ENCODE results near the gene CYLD. TPM values are rescaled to one million over a fixed set of nuclear protein-coding genes. Genes with fewer than 3 reads are reported as not detected.

The CYLD gene
- total RNA-seq, 1 experiment from 2014 or later: 9.8 TPM

DNA sequence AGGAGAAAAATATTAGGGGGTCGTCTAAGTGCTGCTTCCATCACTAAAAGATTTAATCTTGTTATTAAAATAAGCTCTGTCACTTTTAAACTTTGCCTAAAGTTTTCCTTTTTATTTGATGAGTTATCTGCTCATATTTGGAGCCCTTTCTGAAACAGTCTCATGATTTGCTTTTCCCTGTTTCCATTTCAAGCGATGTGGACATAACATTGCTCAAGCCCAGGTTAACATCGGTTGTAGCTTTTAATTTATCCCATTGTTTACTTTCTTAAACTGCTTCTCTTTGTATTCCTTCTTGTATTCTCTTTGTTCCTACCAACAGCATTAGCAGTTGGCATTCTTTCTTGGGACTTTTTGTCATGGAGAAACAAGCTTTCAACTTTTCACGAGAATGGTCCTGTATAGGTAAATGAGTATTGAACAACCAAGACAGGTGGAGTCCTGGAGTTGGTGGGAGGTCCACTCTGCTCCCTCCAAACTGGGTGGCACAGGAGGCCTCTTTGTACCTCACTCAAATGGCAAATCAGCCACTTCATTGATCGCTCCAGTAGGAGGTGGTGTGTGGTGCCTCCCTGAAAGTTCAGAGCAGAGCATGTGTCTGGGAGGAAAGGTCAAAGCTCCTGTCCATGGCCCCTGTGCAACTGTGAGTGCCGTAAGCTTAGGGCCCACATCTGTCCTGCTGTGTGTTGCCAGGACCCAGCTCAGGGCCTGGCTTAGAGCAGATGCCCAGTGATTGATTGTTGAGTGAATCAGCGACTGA, 107.0 kb downstream of the CYLD start:
- CTCF ChIA-PET: interaction anchor here (0.7 kb wide), 1 partner anchor 676 kb away, joined by 3 read pairs; no protein-coding TSS in a partner anchor

More for the DNA sequence above, 107.0 kb downstream of the CYLD start:
- POLR2A ChIA-PET: no interaction called here
- no peak for DNase-seq
- H3K4me3 Mint-ChIP-seq (ENCODE audit: unreplicated experiment): no peak overlapping the region
- H3K27me3 Mint-ChIP-seq (ENCODE audit: insufficient read depth, unreplicated experiment): peaks cover 9% of the 10 kb centered on the region
- H3K9me3 Mint-ChIP-seq (ENCODE audit: unreplicated experiment): no peaks in the 10 kb centered on the region
- no TSS peak for BruUV-seq (replicated peaks)
- Histone ChIP-seq H3K9me3 (no peaks in the 10 kb centered on the region), H3K4me1 (no peaks in the 10 kb centered on the region), H3K27me3 (replicated peaks; ENCODE audit: control insufficient read depth, insufficient read depth, low read length) (no peaks in the 10 kb centered on the region), H3K4me3 (ENCODE audit: low read depth, low read length) (no peak overlapping the region), H3K36me3 (ENCODE audit: control insufficient read depth, insufficient read depth, low read length) (no peaks in the 10 kb centered on the region)
- H3K36me3 Mint-ChIP-seq (ENCODE audit: insufficient read depth, unreplicated experiment): no peaks in the 10 kb centered on the region
- no peaks in the 10 kb centered on the region for H3K4me1 Mint-ChIP-seq (ENCODE audit: low read depth, unreplicated experiment)
- no peak for TF ChIP-seq CTCF (IDR thresholded peaks at IDR 0.05; ENCODE audit: insufficient read depth in 1 of 2, low read depth in 1 of 2, low read length in 1 of 2, severe bottlenecking in 1 of 2, unreplicated experiment in 1 of 2)
- no peak overlapping the region for H3K27ac Mint-ChIP-seq (ENCODE audit: unreplicated experiment)
- intact Hi-C loops (cut with micrococcal nuclease; ENCODE audit: unreplicated experiment): no loop called here

Small RNA genes lying within 50 kb of the gene (microRNA-seq; reads per million reads assigned to microRNA genes)
- gene MIR3181: not detected

Other genes with a start within 250 kb of the CYLD start
- 37.9 and 54.9 TPM in 2 replicates for gene NKD1, start 193.7 kb upstream of the CYLD start, total RNA-seq (2022)
- not detected in 2 replicates for gene SNX20, start 60.8 kb upstream of the CYLD start, total RNA-seq (2022)
- gene NOD2, start 48.5 kb upstream of the CYLD start, total RNA-seq (2022): 0.23 and 0.51 TPM in 2 replicates

Data from Caco-2 (cell line).